Posterior cingulate gyrus (tissue), 11 donors: ENCODE results near the gene KRT78.

ENCODE experiments used
- DNase-seq, 10 donors: peaks; one replicate each; pipeline versions ENCODE4 v3.0.0 to v3.0.0-alpha.2; 2020 to 2021; ENCODE audit warnings: mixed read lengths in 3 of 10
- intact Hi-C: fragments of 100-400 bp; cut with DNase I; formaldehyde crosslinking; loops from one replicate; pipeline ENCODE4 v1.15.1; 2023

KRT78 gene

GRCh38 chr12:52789637-52790426, 59.0 kb downstream of the KRT78 start:
- intact Hi-C loops, result no loop called here
- peak in 4 of 10 donors; percentile 22 to 85 (median 51) for DNase-seq

- intact Hi-C loops, result no loop called here
- DNase-seq, result no peak
These were observed 59.7 kb downstream of the KRT78 start for GRCh38 chr12:52788876-52789636.

GRCh38 chr12:52788192-52788875, 60.5 kb downstream of the KRT78 start:
- DNase-seq, result no peak
- intact Hi-C loops, result no loop called here
